Keratinocyte (primary cell): ENCODE results near the gene LCE1E.

ENCODE experiments used
- CTCF ChIP-seq, 3 experiments: IDR thresholded peaks in 1 of 3; conservative IDR thresholded peaks in 1 of 3; optimal IDR thresholded peaks in 1 of 3; 2 replicates in 2 of 3; 3 replicates in 1 of 3; pipeline versions ENCODE3 to v1.5.1; 2011; ENCODE audit warnings: low read length in 3 of 3, mild to moderate bottlenecking in 3 of 3, moderate library complexity in 2 of 3, control low read depth in 1 of 3, inconsistent platforms in 1 of 3; ENCODE audit not compliant: insufficient read depth in 2 of 3; ENCODE audit errors: extremely low read depth in 1 of 3
- EZH2 ChIP-seq: IDR thresholded peaks from one replicate; pipeline ENCODE4 v1.6.1; 2012; ENCODE audit warnings: inconsistent platforms, mild to moderate bottlenecking, low read length, moderate library complexity

GRCh38 chr1:152737997-152738396 is 48.1 kb upstream of the LCE1E start:
- TF ChIP-seq CTCF (optimal IDR thresholded peaks at IDR 0.05 in 1 of 3, IDR thresholded peaks at IDR 0.05 in 1 of 3, conservative IDR thresholded peaks at IDR 0.05 in 1 of 3; ENCODE audit: extremely low read depth in 1 of 3, insufficient read depth in 2 of 3, low read length in 3 of 3), result no peak
- no peak for TF ChIP-seq EZH2
